NCI-H146 treated with DMSO at 0.1 percent for 48 hours (cell line): ENCODE results near the gene GNA14.

ENCODE experiments used
- DNase-seq: peaks from one replicate; lab custom pipeline; 2025; ENCODE audit not compliant: unreplicated experiment; lab: John Stamatoyannopoulos, UW

GNA14 gene

DNA sequence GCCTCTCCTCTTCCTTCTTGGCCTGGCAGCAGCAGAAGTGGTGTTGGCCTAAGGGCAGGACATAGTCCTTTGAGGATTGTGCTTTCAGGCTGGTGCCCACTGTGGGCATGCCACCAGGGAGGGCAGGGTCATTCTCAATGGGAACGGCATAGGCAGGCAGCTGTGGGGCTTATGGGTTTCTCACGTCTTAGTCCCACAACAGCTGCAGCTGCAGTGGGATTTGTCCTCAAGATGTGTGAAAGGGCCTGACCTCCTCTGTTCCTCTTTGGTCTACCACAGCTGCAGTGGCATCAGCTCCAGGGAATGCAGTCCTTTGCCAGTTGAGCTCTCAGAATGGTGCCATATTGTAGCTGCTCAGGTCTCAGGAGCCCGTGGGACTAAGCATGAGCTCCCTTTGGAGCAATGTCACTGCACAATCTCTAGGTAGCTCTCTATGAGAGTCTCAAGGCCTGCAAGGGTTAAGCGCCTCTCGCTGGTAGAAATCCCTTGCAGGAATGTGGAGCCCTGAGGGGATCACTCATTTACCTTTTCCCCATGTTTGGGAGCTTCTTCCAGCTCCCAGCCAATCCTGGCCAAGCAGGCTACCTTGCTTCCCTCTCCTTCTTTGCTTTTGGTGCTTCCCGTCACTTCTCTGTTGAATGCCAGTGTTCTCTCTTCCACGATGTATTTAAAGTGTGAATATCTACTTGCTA lies 104.8 kb downstream of the GNA14 start:
- no peak for DNase-seq

DNA sequence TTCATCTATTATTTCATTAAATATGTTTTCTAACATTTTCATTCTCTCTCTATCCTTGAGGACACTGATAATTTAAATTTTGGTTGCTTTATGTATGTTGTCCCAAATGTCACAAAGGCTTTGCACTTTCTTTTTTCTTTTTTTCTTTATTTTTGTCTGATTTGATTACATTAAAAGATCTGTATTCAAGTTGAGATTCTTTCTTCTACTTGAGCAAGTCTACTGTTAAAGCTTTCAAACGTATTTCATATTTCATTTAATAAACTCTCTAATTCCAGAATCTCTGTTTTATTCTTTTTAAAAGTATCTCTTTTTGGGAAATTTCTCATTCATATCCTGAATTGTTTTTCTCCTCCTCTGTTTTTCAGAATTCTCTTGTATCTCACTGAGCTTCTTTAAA lies 106.5 kb downstream of the GNA14 start:
- DNase-seq: no peak

DNA sequence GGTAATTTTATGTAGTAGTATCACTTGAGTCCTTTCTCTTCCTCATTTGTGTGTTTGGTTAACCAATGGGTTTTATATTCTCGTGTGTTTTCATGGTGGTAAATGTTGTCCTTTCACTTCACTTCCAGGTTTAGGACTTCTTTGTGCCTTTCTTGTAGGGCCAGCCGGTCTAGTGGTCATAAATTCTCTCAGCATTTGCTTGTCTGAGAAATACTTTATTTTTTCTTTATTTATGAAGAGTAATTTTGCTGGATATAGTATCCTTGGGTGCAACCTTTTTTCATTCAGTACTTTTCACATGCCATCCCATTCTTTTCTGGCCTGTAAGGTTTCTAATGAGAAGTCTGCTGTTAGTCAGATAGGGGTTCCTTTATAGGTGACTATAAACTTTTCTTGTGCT lies 107.1 kb downstream of the GNA14 start:
- no peak for DNase-seq

DNA sequence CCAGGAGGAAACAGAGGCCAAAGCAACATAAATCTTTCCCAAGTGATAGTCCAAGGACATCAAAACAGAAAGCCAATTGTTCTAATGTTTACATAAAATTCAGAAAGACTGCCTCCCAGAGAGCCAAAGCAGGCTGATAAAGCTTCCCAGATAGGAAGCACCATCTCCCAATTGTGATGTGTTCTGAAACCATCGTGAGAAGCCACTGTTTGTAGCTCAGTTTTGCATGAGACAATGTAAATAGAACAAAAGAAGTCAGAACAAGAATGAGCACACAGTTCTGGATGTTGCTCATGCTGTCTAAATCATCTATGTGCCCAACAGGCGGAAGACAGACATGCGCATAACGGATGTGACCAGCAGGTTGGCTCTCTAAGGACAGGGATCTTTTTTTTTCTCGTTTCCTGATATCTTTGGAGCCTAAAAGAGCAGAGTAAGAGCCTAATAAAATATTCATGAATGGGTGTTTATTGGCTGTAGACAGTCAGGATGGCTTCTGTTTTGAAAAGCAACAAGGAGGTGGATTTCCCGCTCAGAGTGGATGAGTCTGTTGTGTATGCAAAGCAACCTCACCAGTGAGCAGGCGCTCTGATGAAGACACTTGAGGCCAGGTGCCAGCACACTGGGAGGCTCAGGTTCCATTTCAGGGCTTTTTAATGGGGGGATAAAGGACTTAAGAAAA lies 113.6 kb downstream of the GNA14 start:
- no peak for DNase-seq

DNA sequence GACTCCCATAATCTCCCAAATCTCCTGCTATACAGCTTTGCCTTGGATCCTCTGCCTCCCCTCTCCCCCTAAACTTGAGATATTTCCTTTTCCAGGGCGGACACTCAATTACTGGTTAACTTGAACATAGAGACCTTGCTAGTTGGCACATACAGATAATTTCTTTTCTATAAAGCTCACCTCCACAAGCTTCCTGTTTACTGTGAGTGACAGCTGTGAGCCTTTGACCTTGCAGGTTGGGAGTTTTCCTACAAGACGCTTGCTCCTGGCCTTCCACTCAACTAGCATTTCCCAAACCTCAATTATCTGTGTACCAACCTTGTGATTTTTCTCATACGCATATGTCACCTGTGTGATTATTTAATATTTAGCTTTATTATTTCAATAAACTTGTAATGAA lies 114.5 kb downstream of the GNA14 start:
- no peak for DNase-seq

DNA sequence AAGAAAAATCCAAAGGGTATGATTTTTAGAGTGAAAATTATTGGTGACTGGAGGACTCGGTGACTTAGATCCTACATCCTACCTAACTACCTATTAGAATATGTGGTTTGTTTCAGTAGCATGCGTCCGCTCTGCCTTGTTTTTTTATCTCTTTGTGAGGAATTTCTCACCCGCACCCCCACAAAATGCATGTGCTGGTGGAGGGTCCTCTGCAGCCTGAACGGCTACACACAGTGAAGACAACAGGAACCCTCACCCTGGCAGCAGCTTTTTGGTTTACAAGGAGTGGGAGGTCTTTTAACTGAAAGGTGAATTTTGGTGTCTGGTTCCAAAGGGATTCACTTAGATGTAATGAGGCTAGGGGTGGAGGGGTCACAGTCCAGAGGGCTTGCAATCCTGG lies 115.5 kb downstream of the GNA14 start:
- DNase-seq: no peak

DNA sequence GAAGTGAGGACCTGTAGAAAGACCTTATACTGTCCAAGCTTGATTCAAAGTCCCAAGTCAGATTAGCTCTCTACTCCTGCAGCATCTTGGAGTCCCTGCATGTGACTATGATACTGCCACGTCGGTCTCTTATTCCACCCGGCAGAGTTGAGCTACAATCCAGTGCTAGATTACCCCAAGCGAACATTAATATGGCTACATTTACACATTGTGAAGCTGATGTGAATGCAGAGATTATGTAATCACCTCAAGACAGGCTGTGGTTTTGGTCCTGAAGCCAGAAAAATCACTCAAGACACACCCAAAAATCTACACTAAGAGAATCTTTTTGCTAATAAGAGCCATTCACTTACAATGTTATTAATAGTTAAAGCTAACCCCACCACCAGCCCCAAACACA lies 116.7 kb downstream of the GNA14 start:
- no peak for DNase-seq

DNA sequence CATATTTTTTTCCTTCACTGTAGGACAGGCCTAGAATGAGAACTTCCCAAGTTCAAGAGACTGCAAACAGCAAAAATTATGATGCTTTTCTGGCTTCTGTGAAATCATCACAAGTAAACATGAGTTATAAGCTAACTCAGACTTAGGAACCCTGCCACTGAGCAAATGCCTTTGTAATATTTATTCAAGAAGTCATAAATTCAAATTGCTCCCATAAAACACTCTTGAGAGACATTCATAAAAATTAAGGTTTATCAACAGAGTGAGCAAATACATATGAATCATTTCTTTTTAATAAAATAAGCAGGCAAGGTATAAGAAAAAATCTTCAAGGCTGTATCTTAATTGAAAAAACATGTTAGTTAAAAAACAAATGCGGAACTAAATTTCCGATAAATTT lies 124.2 kb downstream of the GNA14 start:
- DNase-seq: no peak

DNA sequence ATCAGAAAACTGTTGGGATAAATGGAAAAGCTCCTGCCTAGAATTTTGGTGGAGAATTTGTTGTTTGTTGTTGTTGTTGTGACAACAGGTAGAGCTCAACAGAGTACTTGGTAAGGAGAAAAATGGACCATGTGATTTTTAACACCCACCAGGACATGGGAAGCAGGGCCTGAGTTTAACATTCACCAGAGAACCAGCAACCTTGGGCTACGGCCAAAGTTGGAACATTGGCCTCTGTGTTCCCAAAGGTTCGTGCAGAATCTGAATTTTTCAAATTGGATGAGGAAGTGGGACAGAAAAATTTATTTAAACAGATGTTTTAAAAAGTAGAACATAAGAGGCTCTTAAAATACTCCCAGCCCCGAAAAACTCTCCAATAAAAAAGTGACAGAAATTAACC lies 127.0 kb downstream of the GNA14 start:
- DNase-seq: no peak

DNA sequence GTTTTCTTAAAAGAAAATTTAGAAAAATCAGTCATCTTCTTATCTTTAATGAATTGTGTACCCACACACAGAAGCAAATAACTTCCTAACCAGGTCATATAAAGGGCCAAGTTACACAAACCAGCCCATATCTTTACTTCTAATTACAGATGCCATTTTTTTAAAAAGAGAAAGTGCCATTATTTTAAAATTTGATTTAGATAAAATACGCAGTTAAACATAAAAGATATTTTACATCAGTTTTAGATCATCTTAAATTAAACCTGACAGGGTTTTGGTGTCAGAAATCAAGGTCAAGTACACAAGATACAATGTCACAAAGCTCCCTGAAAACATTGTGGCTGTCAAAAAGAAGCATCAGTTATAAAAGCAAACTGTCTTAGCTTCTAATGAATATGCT lies 129.4 kb downstream of the GNA14 start:
- no peak for DNase-seq

DNA sequence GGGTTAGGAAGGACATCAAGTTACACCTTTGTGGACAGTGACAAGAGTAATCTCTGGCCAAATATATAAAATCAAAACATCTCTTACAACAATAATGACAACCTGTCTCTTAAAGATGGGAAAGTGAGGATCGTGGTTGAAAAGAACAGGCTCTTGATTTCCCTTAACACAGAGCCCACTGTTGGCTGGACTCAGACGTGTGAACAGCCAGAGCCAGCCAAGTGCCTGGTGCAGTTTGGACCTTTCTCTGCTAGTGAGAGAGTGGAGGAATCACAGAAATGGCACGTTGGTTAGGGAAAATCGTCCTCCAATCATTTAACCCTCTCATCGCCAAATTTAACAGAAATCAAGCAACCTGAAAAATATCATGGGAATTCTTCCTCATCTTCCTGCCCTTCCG lies 131.3 kb downstream of the GNA14 start:
- DNase-seq: no peak

DNA sequence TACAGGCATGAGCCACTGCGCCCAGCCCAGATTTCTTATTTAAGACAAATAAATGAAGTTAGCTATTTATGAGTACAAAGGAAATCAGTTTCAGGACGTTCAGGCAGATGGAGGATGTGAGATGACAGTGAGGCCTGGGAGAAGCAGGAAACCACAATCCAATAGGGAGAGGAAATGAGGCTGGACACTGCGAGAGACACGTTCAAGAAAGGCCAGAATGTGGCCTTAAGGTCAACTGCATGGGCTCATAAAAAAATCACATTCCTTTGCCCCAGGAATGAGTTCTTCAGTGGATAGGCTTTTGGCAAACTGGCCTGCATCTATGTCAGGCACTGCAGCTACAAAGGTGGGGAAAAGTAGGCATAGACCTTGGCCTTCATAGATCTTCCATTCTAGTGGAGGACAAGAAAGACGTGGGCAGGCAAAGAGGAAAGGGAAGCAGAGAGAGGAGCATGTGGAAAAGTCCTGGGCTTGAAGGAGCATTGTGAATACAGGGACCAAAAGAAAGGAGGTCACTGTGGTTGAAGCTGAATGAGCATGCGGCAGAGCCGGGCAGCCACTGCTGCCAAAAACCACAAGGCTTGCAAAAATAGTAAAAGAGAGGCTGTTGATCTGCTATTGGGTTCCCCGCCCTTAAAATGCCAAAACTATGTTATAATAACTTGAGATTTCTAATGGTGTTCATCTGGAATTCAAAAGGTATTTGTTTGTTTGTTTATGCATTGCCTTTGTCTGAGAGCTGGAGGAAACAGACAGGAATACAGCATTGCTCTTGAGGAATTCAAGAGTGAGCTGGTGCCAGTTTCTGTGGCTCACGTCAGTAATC lies 133.0 kb downstream of the GNA14 start:
- no peak for DNase-seq

DNA sequence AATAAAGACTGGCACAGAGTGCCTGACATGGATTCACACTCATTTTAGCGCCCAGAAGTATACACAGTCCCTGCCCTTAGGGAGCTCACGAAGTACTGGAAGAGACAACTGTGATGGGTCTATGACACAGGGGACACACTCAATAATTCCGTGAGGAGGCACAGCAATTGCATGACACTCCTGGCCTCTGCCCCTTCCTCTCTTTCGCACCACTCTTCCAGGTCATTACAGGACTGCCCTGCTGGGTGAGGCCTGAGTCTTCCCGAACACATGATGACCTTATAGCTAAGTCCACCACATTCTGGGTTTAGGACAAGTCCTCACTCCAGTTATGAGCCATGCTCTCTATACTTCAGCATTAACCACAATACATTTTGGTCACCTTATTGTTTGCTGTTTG lies 134.7 kb downstream of the GNA14 start:
- DNase-seq: no peak

DNA sequence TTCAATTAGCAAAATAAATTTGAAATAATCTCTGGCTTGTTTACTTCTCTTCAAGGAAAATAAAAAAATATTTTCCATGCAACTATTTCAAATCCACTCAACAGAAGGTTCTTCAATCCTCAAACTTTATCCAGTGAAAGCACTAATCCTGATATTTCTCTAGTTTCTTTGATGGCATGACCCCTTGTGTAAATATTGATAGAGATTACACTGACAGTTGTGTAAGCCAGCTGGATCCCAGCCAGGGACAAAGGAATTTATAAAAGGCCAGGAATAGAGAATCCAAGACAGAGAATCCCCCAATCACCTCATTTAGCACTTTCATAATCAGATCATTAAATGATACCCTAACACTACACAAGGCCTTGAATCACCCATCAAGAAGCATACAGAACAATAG lies 135.2 kb downstream of the GNA14 start:
- no peak for DNase-seq

DNA sequence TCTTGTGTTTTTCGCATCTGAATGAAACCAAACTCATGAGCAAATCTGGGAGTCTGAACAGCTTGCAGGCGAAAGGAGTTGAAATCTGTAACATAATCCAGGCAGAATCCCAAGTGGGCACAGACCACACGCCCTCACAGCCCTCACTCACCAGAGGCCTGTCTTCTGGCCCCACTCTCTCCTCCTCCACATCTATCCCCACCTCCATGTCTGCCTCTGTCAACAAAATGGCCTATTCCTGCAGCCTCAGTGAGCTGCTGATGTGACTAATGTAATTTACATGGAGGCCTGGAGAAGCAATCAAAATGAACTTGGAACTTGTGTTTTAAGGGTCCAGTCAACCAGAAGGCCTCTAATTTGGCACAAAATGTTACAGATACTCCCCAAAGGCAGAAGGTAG lies 136.6 kb downstream of the GNA14 start:
- DNase-seq: no peak

DNA sequence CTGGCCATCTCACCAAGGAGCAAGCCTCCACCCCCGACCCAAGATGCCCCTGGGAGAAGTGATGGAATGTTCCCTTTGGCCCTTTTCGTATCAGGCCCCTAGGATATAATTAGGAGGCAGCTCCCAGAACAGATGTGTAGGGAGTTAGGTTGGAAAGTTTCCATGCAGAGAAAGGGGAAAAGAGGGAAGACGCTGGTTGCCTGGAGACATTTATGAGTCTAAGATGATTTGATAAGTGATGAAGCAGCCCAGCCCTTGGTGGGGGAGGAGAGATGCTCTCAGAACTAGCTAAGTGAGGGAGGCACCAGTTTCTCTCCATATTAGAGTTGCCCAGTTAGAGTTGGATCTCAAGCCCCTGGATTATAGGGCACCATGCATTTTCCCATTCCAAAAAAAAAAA lies 137.5 kb downstream of the GNA14 start:
- DNase-seq: no peak

DNA sequence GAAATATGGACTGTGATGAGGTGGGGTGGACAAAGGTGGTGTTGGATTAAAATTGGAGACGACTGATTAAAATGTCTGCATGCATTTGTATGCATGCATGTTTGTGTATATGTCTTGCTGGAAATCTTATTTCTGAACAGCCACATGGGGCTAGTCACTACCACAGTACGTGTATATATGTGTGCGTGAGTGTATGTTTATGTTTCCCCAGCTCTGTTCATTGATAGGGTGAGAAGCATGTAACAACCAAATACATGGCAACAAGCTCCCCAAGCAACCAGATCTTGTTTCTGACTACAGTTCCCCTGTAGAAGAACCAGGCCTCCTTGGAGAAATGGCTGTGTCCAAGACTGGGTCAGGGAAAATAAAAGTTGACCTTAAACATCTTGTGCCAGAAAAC lies 139.7 kb downstream of the GNA14 start:
- DNase-seq: no peak

DNA sequence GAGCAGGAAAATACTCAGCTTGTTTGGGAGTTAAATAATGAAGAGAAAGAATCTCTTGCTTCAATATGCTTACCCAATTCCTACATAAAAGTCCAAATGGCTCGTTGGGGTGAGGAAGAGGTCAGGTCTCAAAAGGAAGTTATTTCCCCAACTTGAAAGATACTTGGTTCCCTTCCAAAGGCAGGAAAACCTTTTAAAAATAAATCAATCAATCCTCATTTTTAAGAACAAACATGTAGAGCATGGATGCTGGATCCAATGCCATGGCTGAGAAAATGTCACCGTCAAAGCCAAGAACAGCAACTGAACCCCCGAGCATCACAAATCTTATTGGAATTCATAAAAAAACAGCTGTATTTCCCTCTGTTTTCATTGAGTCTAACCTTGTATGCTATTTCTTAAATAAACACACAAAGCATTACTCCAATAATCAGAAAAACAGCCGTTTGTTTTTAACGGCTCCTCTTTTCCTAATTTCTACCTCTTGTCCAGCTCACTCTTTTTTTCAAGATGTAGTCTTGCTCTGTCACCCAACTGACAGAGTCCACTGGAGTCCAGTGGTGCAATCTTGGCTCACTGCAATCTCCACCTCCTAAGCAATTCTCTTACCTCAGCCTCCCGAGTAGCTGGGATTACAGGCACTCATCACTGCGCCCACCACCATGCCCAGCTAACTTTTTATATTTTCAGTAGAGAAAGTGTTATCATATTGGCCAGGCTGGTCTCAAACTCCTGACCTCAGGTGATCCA lies 140.7 kb downstream of the GNA14 start:
- no peak for DNase-seq

DNA sequence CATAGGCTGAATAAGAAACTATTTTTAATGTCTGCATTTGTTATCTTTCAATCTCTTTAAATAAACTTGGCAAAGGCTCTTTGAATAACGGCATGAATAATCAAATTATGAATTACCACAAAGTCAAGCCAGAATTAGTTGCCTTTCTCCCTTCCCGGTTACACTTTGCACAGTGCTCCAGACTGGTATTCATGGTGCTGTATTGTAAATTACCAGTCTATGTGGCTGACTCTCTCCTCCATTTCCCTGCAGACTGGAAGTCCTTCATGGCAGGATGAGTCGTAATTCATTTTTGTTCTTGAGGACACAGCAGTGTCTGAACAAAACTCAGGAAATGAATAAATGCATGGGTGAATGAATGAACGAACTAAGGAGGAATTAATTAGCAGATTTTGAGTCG lies 142.9 kb downstream of the GNA14 start:
- DNase-seq: no peak

DNA sequence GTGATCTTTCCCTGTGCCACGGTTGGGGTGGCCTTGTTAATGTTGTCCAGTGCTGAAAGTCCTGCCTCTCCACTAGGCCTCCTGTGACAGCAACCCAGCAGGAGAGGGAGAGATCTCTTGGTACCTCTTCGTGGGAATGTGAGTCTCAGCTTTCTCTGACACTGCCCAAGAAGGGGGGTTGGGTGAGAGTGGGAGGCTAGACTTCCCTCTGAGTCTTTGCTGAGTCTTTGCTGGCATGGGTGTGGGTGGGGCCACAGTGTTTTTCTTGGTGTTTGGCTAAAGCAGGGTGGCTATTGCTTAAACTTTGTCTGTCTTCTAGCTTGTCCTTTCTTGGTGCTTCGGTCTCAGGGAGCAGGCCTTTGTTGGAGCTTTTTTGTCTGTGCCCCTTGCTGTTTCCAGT lies 145.6 kb downstream of the GNA14 start:
- DNase-seq: no peak

DNA sequence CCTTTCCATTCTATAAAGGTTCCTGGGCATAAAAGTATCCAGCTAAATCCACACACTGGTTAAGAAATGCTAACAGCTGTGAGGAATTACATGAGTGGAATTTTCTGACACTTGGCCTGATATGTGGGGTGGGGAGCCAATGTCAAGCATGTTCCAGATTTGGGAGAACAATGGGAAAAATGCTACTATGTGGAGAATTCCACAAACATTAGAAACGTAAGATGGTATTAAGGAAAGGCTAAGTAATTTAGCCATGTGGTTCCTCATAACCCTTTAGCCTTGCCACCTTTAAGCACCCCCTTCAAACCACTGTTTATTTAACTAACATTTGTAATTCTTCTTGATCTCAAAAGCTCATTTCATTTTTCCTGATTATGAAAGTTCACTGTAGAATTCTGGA lies 149.2 kb downstream of the GNA14 start:
- no peak for DNase-seq
